Measurements from ENCODE around the gene PLCG1. TPM values are rescaled to one million over a fixed set of nuclear protein-coding genes. Genes with fewer than 3 reads are reported as not detected.

The PLCG1 gene
- polyA plus RNA-seq, 1 donor (not counting 4 experiments of a cell fraction or from before 2014, with no cell fraction given), result 41.5 TPM

DNA sequence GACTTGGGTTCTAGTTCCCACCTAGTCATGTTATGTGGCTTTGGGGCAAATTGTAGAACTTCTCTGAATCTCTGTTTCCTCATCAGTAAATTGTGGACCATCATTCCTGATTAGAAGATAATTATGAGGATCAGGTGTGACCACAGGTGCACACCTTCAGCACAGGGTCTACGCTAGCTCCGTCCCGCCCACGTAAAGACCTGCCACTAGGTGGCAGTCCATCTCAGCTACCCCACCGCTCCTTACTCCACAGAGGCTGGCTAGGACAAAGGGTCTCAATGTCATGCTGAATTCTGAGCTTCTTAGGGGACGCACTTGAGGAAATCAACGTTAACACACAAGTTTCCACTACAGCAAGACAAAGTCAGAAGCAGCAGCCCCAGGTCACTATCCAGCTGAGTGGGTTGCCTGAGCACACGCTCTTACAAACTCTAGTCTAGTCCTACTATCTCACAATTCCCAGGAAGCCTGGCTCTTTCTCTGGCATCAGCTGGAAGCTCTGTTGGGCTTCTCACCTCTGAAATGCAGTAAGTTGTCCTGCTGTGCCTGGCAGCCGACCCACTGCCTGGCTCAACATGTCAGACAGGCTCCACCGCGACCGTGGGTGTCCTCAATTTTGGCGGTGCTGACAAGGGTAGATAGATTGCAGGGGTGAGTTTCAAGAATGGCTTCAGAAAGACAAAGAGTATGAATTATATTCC, 2.0 kb upstream of the PLCG1 start:
- Histone ChIP-seq H3K4me3 (ENCODE audit: control insufficient read depth in 2 of 3, extremely low read depth in 1 of 3, insufficient read depth in 2 of 3, low read depth in 1 of 3, low read length in 3 of 3) (no peak overlapping the region), H3K4me1 (ENCODE audit: control insufficient read depth, extremely low read depth, insufficient read depth, low read length) (peaks cover 46% of the 10 kb centered on the region), H2AFZ (ENCODE audit: control insufficient read depth, low read length) (no peak overlapping the region), H3K9ac (ENCODE audit: control insufficient read depth, extremely low read depth, insufficient read depth, low read length) (peak overlapping the region; percentile 5), H4K20me1 (ENCODE audit: control insufficient read depth, extremely low read depth, insufficient read depth, low read length) (peaks cover 5% of the 10 kb centered on the region), H3K36me3 (ENCODE audit: control insufficient read depth in 2 of 2, extremely low read depth in 1 of 2, insufficient read depth in 2 of 2, low read length in 2 of 2) (peaks cover 0 to 2% of the 10 kb centered on the region in 2 experiments), H3K9me3 (ENCODE audit: control insufficient read depth, low read depth, low read length) (no peaks in the 10 kb centered on the region), H3K27me3 (ENCODE audit: control insufficient read depth, extremely low read depth, insufficient read depth, low read length) (no peaks in the 10 kb centered on the region), H3K9me1 (ENCODE audit: control insufficient read depth, extremely low read depth, insufficient read depth, low read length) (peaks cover 3% of the 10 kb centered on the region), H3K4me2 (ENCODE audit: control insufficient read depth, extremely low read depth, insufficient read depth, low read depth, low read length) (no peak overlapping the region), H3K27ac (ENCODE audit: control insufficient read depth, insufficient read depth, low read length) (peak overlapping the region; percentile 4), H3K79me2 (ENCODE audit: control insufficient read depth, insufficient read depth, low read length) (peaks cover 30% of the 10 kb centered on the region)
- FAIRE-seq (peak; percentile 34), DNase-seq (ENCODE audit: low read depth, low spot score) (no peak)
- TF ChIP-seq EZH2 (IDR thresholded peaks at IDR 0.05; ENCODE audit: low read length), result no peak
- TF ChIP-seq, protein P1, sequence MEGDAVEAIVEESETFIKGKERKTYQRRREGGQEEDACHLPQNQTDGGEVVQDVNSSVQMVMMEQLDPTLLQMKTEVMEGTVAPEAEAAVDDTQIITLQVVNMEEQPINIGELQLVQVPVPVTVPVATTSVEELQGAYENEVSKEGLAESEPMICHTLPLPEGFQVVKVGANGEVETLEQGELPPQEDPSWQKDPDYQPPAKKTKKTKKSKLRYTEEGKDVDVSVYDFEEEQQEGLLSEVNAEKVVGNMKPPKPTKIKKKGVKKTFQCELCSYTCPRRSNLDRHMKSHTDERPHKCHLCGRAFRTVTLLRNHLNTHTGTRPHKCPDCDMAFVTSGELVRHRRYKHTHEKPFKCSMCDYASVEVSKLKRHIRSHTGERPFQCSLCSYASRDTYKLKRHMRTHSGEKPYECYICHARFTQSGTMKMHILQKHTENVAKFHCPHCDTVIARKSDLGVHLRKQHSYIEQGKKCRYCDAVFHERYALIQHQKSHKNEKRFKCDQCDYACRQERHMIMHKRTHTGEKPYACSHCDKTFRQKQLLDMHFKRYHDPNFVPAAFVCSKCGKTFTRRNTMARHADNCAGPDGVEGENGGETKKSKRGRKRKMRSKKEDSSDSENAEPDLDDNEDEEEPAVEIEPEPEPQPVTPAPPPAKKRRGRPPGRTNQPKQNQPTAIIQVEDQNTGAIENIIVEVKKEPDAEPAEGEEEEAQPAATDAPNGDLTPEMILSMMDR (optimal IDR thresholded peaks at IDR 0.05 in 1 of 3, IDR thresholded peaks at IDR 0.05 in 1 of 3, conservative IDR thresholded peaks at IDR 0.05 in 1 of 3; ENCODE audit: extremely low read depth in 1 of 3, insufficient read depth in 2 of 3, low read length in 3 of 3), result peak; percentile 88 to 99 (median 96)
- dilution Hi-C loops (cut with MboI; ENCODE audit: extremely low pct_ligation_motif_present, low sequenced_read_pairs), result no loop called here

DNA sequence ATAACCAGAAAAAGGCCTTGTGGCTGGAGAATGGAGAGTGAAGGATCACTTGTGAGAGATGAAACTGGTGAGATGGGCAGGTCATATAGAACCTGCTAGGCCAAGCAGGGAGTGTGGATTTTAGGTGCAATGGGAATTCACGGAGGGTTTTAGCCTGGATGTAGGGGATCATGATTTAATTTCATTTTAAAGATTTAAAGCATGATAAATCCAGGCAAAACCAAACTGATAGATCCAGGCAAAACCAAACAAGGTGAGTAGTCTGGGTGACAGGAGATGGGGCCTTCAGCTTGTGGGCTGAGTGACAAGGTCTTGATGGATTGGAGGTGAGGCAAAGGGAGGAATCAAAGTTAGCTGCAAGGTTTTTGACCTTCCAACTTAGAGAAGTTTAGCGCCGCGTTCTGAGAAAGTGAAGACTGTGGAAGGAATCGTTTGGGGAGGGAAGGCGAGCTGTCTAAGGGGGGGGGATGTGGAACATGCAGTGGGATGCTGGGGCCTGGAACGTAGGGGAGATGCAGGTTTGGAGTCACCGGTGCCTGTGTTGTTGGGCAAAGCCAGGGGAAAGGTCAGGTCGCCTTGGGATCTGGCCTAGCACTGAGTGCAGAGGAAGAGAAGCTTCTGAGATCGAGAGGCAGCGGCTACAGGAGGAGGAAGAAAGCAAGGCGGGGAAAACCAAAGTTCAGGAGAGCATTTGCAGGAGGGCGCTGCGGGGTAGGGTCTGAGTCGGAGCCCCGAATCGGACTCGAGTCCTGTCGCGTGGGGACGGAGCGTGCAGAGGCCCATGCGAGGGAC, 1.3 kb upstream of the PLCG1 start:
- Histone ChIP-seq H3K4me1 (ENCODE audit: control insufficient read depth, extremely low read depth, insufficient read depth, low read length) (peaks cover 46% of the 10 kb centered on the region), H3K4me2 (ENCODE audit: control insufficient read depth, extremely low read depth, insufficient read depth, low read depth, low read length) (peak overlapping the region; percentile 71), H3K79me2 (ENCODE audit: control insufficient read depth, insufficient read depth, low read length) (peaks cover 37% of the 10 kb centered on the region), H4K20me1 (ENCODE audit: control insufficient read depth, extremely low read depth, insufficient read depth, low read length) (peaks cover 5% of the 10 kb centered on the region), H3K4me3 (ENCODE audit: control insufficient read depth in 2 of 3, extremely low read depth in 1 of 3, insufficient read depth in 2 of 3, low read depth in 1 of 3, low read length in 3 of 3) (peak overlapping the region in 2 of 3 experiments; percentile 60 to 69), H3K27ac (ENCODE audit: control insufficient read depth, insufficient read depth, low read length) (peak overlapping the region; percentile 13), H3K27me3 (ENCODE audit: control insufficient read depth, extremely low read depth, insufficient read depth, low read length) (no peaks in the 10 kb centered on the region), H3K9ac (ENCODE audit: control insufficient read depth, extremely low read depth, insufficient read depth, low read length) (peak overlapping the region; percentile 82), H3K9me3 (ENCODE audit: control insufficient read depth, low read depth, low read length) (no peaks in the 10 kb centered on the region), H3K9me1 (ENCODE audit: control insufficient read depth, extremely low read depth, insufficient read depth, low read length) (peaks cover 3% of the 10 kb centered on the region), H2AFZ (ENCODE audit: control insufficient read depth, low read length) (peak overlapping the region; percentile 73), H3K36me3 (ENCODE audit: control insufficient read depth in 2 of 2, extremely low read depth in 1 of 2, insufficient read depth in 2 of 2, low read length in 2 of 2) (peaks cover 0 to 2% of the 10 kb centered on the region in 2 experiments)
- DNase-seq (ENCODE audit: low read depth, low spot score) (no peak), FAIRE-seq (no peak)
- TF ChIP-seq, protein P1 (optimal IDR thresholded peaks at IDR 0.05 in 1 of 3, IDR thresholded peaks at IDR 0.05 in 1 of 3, conservative IDR thresholded peaks at IDR 0.05 in 1 of 3; ENCODE audit: extremely low read depth in 1 of 3, insufficient read depth in 2 of 3, low read length in 3 of 3), result no peak
- TF ChIP-seq EZH2 (IDR thresholded peaks at IDR 0.05; ENCODE audit: low read length), result no peak
- dilution Hi-C loops (cut with MboI; ENCODE audit: extremely low pct_ligation_motif_present, low sequenced_read_pairs), result no loop called here
